ENCODE results near the gene GDPD3.

Gene GDPD3

GRCh38 chr16:30096105-30096861 lies 17.1 kb downstream of the GDPD3 start, which contains the start of gene YPEL3:
Gene YPEL3, minus strand, starts transcription at chr16:30096213. Its CDS starts 731 bp downstream, at chr16:30095482.
- DNase-seq (ENCODE audit: extremely low read depth in 1 of 2, low read depth in 1 of 2) = peak; percentile 75 to 76

DNA sequence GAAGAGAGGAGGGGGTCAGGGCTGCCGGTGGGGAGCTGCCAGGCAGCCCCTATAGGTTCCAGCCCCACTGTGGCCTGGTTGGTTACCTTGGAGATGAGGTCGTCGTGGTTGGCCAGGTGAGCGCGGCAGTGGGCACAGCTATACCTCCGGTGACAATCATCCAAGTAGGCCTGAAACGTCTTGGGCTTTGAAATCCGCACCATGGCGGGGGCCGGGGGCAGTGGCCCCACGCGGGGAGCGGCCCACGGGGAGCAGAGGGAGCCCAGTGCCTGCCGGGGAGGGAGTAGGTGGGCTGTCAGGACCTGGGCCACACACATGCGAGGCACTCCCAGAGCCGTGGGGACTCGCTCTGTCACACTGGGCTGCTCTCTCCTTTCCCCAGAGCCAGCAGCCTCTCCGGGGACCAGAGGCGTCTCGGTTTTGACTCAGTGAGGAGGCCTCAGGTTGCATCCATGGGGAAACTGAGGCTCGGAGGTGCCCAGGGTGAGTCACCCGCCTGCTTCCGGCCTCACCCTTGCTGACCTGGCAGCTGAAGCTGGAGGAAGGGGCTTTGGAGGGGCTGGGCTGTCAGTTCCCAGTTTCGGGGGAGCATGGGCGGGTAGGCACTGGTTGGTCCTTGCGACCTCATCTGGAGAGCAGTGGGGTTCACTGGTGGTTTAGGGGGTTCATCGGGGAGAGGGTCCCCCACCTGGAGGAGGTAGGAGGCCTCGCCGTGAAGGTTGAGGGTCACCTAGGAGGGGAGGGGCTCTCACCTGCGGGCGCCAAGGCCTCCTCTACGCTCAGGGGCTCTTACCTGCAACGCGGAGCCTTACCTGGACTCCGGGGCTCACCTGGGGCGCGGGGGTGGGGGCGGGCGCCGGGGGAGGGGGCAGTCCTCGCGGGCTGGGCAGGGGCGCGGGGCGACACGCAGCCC lies 17.9 kb downstream of the GDPD3 start:
- DNase-seq (ENCODE audit: extremely low read depth in 1 of 2, low read depth in 1 of 2) = no peak

GRCh38 chr16:30094541-30095165 lies 18.7 kb downstream of the GDPD3 start:
- no peak for DNase-seq (ENCODE audit: extremely low read depth in 1 of 2, low read depth in 1 of 2)

- DNase-seq (ENCODE audit: extremely low read depth in 1 of 2, low read depth in 1 of 2) = peak; percentile 62 to 71
These were observed 20.8 kb downstream of the GDPD3 start for GRCh38 chr16:30092373-30093010.

DNA sequence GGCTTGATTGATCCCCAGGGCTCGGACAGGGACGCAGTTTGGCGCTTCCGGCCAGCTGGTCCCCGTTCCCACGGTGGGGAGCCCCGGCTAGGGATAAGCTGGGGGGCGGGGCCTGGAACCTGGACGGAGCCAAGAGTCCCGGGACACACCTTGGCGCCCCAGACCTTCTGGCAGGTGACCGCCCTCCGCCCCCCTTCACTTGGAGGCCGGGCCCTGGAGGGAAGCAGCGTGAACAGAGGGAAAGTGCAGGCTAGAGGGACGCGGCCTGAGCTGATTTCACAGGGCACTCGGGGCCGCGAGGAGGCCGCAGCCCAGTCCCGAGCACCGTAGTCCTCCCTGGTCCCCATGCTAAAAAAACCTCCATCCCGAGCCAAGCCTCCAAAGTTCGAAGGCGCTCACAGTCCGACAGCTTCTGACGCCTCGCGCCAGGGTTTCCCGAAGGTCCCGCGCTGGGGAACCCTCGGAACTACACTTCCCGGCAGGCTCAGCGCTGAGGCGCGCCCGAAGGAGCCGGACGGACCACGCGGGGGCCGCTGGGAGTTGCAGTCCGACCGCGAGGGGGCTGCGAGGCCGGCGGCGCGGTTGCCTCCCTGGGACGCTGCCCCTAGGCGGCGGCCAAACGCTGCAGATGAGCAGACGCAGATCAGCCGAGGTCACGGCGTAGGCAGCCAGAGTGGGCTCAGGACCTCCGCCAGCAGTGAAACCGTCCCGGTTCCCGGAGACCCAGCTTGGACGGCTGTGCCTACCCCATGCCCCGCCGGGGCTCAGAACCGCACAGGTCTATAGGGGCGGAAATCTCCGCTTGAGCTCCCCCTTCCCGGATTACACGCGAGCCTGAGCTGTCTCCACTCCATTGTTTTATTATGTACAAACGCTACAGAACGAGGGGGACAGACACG lies 21.6 kb downstream of the GDPD3 start, which contains the start of gene TBX6:
TSS of gene TBX6 (minus strand) at position 451 of the 899 bp plus-strand sequence. CDS start 731 bp downstream, outside the sequence.
- DNase-seq (ENCODE audit: extremely low read depth in 1 of 2, low read depth in 1 of 2) = peak; percentile 89 to 92

- DNase-seq (ENCODE audit: extremely low read depth in 1 of 2, low read depth in 1 of 2) = no peak
These were observed 22.6 kb downstream of the GDPD3 start for GRCh38 chr16:30090610-30091331.

- no peak for DNase-seq (ENCODE audit: extremely low read depth in 1 of 2, low read depth in 1 of 2)
These were observed 24.3 kb downstream of the GDPD3 start for GRCh38 chr16:30088832-30089624.

DNA sequence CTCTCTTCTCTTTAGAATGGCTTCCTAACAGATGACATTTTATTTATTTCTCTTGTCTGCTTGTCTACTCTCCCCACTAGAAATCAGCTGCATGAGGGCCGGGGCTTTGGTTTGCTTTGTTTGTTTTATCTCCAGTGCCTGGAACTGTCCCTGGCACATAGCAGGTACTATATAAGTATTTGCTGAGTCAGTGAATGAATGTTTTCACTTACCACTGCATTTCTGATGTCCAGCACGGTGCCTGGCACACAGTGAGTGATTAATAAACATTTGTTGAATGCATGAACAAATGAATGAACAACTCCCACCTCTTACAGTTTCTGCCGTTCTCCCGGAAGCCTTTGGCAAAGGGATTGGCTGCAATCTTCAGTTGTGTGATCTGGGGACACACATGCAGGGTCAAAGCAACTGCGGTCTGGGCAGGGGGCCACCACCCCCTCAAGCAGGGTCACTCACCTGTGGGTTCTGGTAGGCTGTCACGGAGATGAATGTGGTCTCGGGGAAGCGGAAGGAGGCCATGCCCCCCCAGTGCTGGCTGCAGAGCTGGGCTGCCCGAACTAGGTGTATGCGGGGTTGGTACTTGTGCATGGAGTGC lies 25.0 kb downstream of the GDPD3 start:
- DNase-seq (ENCODE audit: extremely low read depth in 1 of 2, low read depth in 1 of 2) = no peak

- no peak for DNase-seq (ENCODE audit: extremely low read depth in 1 of 2, low read depth in 1 of 2)
These were observed 26.0 kb downstream of the GDPD3 start for GRCh38 chr16:30087181-30087898.

DNA sequence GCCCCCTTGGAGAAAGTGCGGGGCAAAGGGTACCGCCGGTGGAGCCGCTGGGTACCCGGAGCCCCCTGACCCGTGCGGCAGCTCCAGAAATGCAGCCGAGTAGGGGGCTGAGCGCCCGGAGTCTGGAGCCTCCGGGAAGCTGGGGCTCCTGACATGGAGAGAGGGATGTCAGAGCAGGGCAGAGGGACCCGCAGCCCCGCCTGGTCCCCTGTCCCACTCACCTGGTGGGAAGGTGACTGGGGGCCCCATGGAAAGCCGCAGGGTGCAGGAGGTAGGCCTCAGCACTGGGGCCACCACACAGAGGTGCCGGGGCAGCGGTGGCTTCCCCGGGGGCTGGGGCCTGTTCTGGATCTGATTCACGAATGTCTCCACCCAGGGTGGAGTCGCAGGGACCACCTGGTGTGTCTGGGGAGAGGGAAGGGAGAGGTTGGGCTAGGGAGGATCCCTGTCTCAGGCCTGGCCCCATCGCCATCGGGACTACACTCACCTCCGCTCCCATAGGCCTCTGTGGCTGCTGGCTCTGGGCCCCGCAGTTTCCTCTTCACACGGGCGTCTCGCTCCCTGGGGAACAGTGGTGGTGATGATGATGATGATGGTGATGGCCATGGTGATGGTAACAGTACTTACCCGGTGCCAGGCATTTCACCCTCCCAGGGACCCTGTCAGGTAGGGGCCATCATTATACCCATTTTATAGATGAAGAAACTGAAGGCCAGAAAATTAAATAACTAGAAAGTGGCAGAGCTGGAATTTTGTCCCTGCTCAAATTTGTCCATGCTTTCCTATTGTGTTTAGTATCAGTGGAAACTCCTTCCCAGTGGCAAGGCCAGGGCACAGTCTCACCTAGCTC lies 26.8 kb downstream of the GDPD3 start:
- no peak for DNase-seq (ENCODE audit: extremely low read depth in 1 of 2, low read depth in 1 of 2)

DNA sequence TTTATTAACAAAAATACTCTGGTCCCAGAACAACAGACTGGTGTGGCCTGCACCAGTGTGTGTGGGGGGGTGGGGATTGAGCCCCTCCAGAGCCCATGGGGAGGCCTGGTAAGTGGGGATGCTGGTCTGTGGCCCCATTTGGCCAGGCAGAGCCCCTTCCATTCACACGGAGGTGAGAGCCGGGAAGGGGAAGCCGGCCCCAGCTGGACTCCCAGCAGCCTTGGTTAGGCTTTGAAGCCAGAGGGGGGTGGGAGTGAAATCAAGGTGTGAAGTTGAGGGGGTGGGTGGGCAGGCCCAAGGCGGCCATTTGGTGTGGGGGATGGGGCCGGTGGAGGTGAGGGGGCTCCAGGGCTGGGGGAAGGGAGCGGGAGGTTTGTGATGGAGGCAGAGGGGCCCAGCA lies 27.5 kb downstream of the GDPD3 start:
- DNase-seq (ENCODE audit: extremely low read depth in 1 of 2, low read depth in 1 of 2) = no peak

DNA sequence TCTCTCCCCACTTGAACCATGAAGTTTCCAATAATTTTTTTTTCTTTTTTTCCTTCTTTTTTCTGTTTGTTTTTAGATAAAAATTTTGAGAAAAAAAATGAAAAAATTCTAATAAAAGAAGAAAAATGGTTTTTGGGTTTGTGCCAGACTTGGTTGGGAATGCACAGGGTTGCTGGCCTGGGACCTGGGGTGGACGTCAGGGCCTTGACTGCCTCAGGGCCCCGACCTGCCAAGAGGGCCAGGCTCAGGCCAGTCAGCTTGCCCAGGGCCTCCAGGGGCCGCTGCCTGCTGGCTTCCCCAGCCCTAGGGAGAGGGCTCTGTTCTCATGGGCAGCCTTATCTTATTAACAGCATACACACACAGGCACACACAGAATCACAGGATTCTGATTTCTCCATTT lies 28.1 kb downstream of the GDPD3 start:
- DNase-seq (ENCODE audit: extremely low read depth in 1 of 2, low read depth in 1 of 2) = no peak

- no peak for DNase-seq (ENCODE audit: extremely low read depth in 1 of 2, low read depth in 1 of 2)
These were observed 28.5 kb downstream of the GDPD3 start for GRCh38 chr16:30084816-30085159.

DNA sequence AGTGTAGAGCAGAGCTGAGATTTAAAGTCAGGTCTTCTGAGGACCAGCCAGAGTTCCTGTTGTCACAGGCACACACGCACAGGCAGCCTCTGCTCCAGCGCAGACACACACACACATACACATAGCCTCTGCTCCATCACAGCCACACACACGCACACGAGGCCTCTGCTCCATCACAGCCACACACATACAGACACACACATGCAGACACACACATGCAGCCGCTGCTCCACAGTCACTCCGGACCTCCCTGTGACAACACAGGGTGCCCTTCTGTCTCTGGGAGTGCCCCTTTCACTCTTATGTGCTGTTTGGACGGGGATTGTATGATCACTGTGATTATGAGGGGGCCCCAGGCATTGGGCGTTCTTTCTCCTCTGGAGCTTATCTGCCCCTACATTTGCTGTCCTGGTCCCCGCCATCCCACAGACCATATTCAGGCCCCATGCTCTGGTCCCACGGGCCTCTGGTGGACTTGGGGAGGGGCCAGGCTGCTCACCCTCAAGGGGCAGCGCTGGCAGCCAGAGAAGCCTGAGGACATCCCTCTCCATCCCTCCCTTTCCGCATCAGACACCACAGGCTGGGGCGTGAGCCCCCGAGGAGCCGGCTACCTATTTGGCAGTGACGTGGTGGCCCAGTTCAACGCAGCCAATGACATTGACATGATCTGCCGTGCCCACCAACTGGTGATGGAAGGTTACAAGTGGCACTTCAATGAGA lies 29.1 kb downstream of the GDPD3 start:
- DNase-seq (ENCODE audit: extremely low read depth in 1 of 2, low read depth in 1 of 2) = no peak

DNA sequence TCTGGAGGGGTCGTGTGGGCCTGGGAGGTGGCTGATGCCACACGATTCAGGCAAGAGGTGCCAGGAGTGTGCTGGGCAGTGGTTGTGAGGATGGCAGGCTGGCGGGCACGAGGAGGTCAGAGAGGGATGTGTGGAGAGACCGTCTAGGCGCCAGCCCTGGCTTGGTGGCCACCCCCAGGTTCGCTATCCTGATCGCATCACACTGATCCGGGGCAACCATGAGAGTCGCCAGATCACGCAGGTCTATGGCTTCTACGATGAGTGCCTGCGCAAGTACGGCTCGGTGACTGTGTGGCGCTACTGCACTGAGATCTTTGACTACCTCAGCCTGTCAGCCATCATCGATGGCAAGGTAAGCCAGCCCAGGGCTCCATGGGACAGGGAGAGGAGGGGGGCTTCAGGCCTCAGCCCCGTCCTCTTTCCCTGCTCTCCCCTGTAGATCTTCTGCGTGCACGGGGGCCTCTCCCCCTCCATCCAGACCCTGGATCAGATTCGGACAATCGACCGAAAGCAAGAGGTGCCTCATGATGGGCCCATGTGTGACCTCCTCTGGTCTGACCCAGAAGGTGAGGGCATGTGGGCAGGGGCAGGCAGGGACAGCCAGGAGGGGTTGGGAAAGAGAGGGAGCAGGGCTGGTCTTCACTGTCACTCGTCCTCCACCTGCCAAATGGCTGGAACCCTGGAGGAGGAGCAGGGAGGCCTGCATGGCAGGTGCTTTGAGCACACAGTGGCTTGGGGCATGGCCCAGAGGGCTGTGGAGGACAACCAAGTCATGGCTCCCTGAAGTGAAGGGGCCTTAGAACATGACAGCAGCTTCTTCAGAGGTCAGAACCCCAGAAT lies 29.9 kb downstream of the GDPD3 start:
- DNase-seq (ENCODE audit: extremely low read depth in 1 of 2, low read depth in 1 of 2) = no peak
